ENCODE data around the gene OR14A2. TPM values are rescaled to one million over a fixed set of nuclear protein-coding genes. Genes with fewer than 3 reads are reported as not detected.
"Not testable (repeated sequence)": the region's sequence is repeated elsewhere in the genome, so short reads cannot be mapped to it uniquely, and the experiment has no call there.

Gene OR14A2
- total RNA-seq, 1 donor from 2014 or later = not detected

GRCh38 chr1:247738315-247738714 is 9.6 kb downstream of the OR14A2 start, which contains the start of gene OR14K1:
Gene OR14K1, plus strand, starts transcription at chr1:247738615. Its CDS starts 0 bp downstream, at chr1:247738615.
- H3K36me3 ChIP-seq = no peaks in the 10 kb centered on the region
- DNase-seq (ENCODE audit: extremely low spot score in 2 of 2) = no peak
- H3K27me3 ChIP-seq = no peaks in the 10 kb centered on the region
- H3K9me3 ChIP-seq = no peaks in the 10 kb centered on the region
- no peaks in the 10 kb centered on the region for H3K4me1 ChIP-seq
- TF ChIP-seq POLR2A (IDR thresholded peaks at IDR 0.05) = no peak
- no peak for TF ChIP-seq POLR2AphosphoS5 (IDR thresholded peaks at IDR 0.05; ENCODE audit: insufficient read depth in 1 of 2, low read depth in 1 of 2)
- no peak for TF ChIP-seq CTCF (IDR thresholded peaks at IDR 0.05)
- no peak within 1 kb of the TSS for H3K27ac ChIP-seq
- intact Hi-C loops (cut with DNase I) = no loop called here
- H3K4me3 ChIP-seq = no peak within 1 kb of the TSS

- no peaks in the 10 kb centered on the region for H3K27me3 ChIP-seq
- no peaks in the 10 kb centered on the region for H3K36me3 ChIP-seq
- no peak for DNase-seq (ENCODE audit: extremely low spot score in 2 of 2)
- TF ChIP-seq POLR2A (IDR thresholded peaks at IDR 0.05) (no peak), POLR2AphosphoS5 (IDR thresholded peaks at IDR 0.05; ENCODE audit: insufficient read depth in 1 of 2, low read depth in 1 of 2) (no peak), CTCF (IDR thresholded peaks at IDR 0.05) (no peak)
- H3K9me3 ChIP-seq = no peaks in the 10 kb centered on the region
- H3K4me3 ChIP-seq = no peak overlapping the region
- intact Hi-C loops (cut with DNase I) = no loop called here
- H3K27ac ChIP-seq = no peak overlapping the region
- no peaks in the 10 kb centered on the region for H3K4me1 ChIP-seq
Observed at GRCh38 chr1:247721222-247721621, 26.7 kb downstream of the OR14A2 start.

GRCh38 chr1:247716546-247716945 is 31.4 kb downstream of the OR14A2 start, which contains the start of gene OR6F1:
Gene OR6F1, minus strand, starts transcription at chr1:247716646. Its CDS starts 3,891 bp downstream, at chr1:247712755.
- Histone ChIP-seq H3K4me1 (no peaks in the 10 kb centered on the region), H3K9me3 (no peaks in the 10 kb centered on the region), H3K4me3 (no peak within 1 kb of the TSS), H3K36me3 (no peaks in the 10 kb centered on the region), H3K27ac (no peak within 1 kb of the TSS), H3K27me3 (no peaks in the 10 kb centered on the region)
- TF ChIP-seq CTCF (IDR thresholded peaks at IDR 0.05) = no peak
- TF ChIP-seq POLR2A (IDR thresholded peaks at IDR 0.05) = no peak
- TF ChIP-seq POLR2AphosphoS5 (IDR thresholded peaks at IDR 0.05; ENCODE audit: insufficient read depth in 1 of 2, low read depth in 1 of 2) = no peak
- intact Hi-C loops (cut with DNase I) = no loop called here
- DNase-seq (ENCODE audit: extremely low spot score in 2 of 2) = no peak

- H3K4me1 ChIP-seq = no peaks in the 10 kb centered on the region
- H3K9me3 ChIP-seq = no peaks in the 10 kb centered on the region
- DNase-seq (ENCODE audit: extremely low spot score in 2 of 2) = no peak
- H3K36me3 ChIP-seq = no peaks in the 10 kb centered on the region
- H3K4me3 ChIP-seq = no peak overlapping the region
- TF ChIP-seq CTCF (IDR thresholded peaks at IDR 0.05) (no peak), POLR2A (IDR thresholded peaks at IDR 0.05) (no peak), POLR2AphosphoS5 (IDR thresholded peaks at IDR 0.05; ENCODE audit: insufficient read depth in 1 of 2, low read depth in 1 of 2) (no peak)
- intact Hi-C loops (cut with DNase I) = no loop called here
- H3K27me3 ChIP-seq = no peaks in the 10 kb centered on the region
- H3K27ac ChIP-seq = no peak overlapping the region
Observed at GRCh38 chr1:247713753-247714152, 34.2 kb downstream of the OR14A2 start.

GRCh38 chr1:247710681-247711080 is 37.3 kb downstream of the OR14A2 start:
- H3K9me3 ChIP-seq; H3K27me3 ChIP-seq; H3K27ac ChIP-seq; H3K4me3 ChIP-seq; H3K4me1 ChIP-seq; H3K36me3 ChIP-seq; DNase-seq (ENCODE audit: extremely low spot score in 2 of 2); intact Hi-C loops (cut with DNase I): not testable (repeated sequence)
